ENCODE results near the gene LCTL. TPM values are rescaled to one million over a fixed set of nuclear protein-coding genes. Genes with fewer than 3 reads are reported as not detected.

The LCTL gene
- total RNA-seq, 6 donors from 2014 or later, result not detected

- ATAC-seq (ENCODE audit: low FRiP score in 2 of 2) (no peak), DNase-seq (no peak)
- Histone ChIP-seq H3K27me3 (no peaks in the 10 kb centered on the region), H3K4me1 (no peaks in the 10 kb centered on the region), H3K4me3 (no peak overlapping the region), H3K27ac (no peak overlapping the region), H3K36me3 (no peaks in the 10 kb centered on the region), H3K9me3 (no peaks in the 10 kb centered on the region)
- no peak for TF ChIP-seq CTCF (IDR thresholded peaks at IDR 0.05)
- no peak for TF ChIP-seq POLR2AphosphoS5 (IDR thresholded peaks at IDR 0.05)
- no peak for TF ChIP-seq EP300 (IDR thresholded peaks at IDR 0.05)
- TF ChIP-seq POLR2A (IDR thresholded peaks at IDR 0.05), result no peak
- WGBS, 2 donors, result 93 to 96% methylated on average over 6 of the region's 6 CpGs
Observed at GRCh38 chr15:66558271-66558670, 7.5 kb downstream of the LCTL start.

- Histone ChIP-seq H3K4me1 (no peaks in the 10 kb centered on the region), H3K36me3 (no peaks in the 10 kb centered on the region), H3K4me3 (no peak overlapping the region), H3K27ac (no peak overlapping the region), H3K27me3 (no peaks in the 10 kb centered on the region), H3K9me3 (no peaks in the 10 kb centered on the region)
- DNase-seq (no peak), ATAC-seq (ENCODE audit: low FRiP score in 2 of 2) (no peak)
- no peak for TF ChIP-seq EP300 (IDR thresholded peaks at IDR 0.05)
- no peak for TF ChIP-seq POLR2A (IDR thresholded peaks at IDR 0.05)
- TF ChIP-seq POLR2AphosphoS5 (IDR thresholded peaks at IDR 0.05), result no peak
- no peak for TF ChIP-seq CTCF (IDR thresholded peaks at IDR 0.05)
Observed at GRCh38 chr15:66555685-66556084, 10.1 kb downstream of the LCTL start.

- H3K27me3 ChIP-seq, result no peaks in the 10 kb centered on the region
- TF ChIP-seq POLR2A (IDR thresholded peaks at IDR 0.05), result no peak
- no peak for TF ChIP-seq POLR2AphosphoS5 (IDR thresholded peaks at IDR 0.05)
- no peak for TF ChIP-seq EP300 (IDR thresholded peaks at IDR 0.05)
- no peak for TF ChIP-seq CTCF (IDR thresholded peaks at IDR 0.05)
- no peak overlapping the region for H3K4me3 ChIP-seq
- peaks cover 0 to 8% (median 1%) of the 10 kb centered on the region in 4 donors for H3K36me3 ChIP-seq
- WGBS, 2 donors, result 100% methylated on average over 1 of the region's 1 CpG
- no peaks in the 10 kb centered on the region for H3K4me1 ChIP-seq
- H3K27ac ChIP-seq, result no peak overlapping the region
- no peaks in the 10 kb centered on the region for H3K9me3 ChIP-seq
- ATAC-seq (ENCODE audit: low FRiP score in 2 of 2) (no peak), DNase-seq (no peak)
Observed at GRCh38 chr15:66545255-66545654, 20.5 kb downstream of the LCTL start.

GRCh38 chr15:66542896-66543295 lies 22.9 kb downstream of the LCTL start:
- H3K9me3 ChIP-seq, result no peaks in the 10 kb centered on the region
- 98 to 99% methylated on average over 4 of the region's 4 CpGs for WGBS, 2 donors
- H3K27me3 ChIP-seq, result no peaks in the 10 kb centered on the region
- H3K27ac ChIP-seq, result no peak overlapping the region
- peaks cover 0 to 15% (median 4%) of the 10 kb centered on the region in 4 donors for H3K36me3 ChIP-seq
- TF ChIP-seq POLR2A (IDR thresholded peaks at IDR 0.05), result no peak
- no peak for TF ChIP-seq CTCF (IDR thresholded peaks at IDR 0.05)
- no peak for TF ChIP-seq EP300 (IDR thresholded peaks at IDR 0.05)
- no peak for TF ChIP-seq POLR2AphosphoS5 (IDR thresholded peaks at IDR 0.05)
- no peaks in the 10 kb centered on the region for H3K4me1 ChIP-seq
- DNase-seq (no peak), ATAC-seq (ENCODE audit: low FRiP score in 2 of 2) (no peak)
- no peak overlapping the region for H3K4me3 ChIP-seq

GRCh38 chr15:66535056-66535455 lies 30.7 kb downstream of the LCTL start:
- no peaks in the 10 kb centered on the region for H3K4me1 ChIP-seq
- H3K9me3 ChIP-seq, result no peaks in the 10 kb centered on the region
- DNase-seq, result no peak
- WGBS, 2 donors, result 93 to 99% methylated on average over 9 of the region's 9 CpGs
- no peaks in the 10 kb centered on the region for H3K27me3 ChIP-seq
- no peak for ATAC-seq (ENCODE audit: low FRiP score in 2 of 2)
- peaks cover 0 to 9% (median 2%) of the 10 kb centered on the region in 4 donors for H3K36me3 ChIP-seq
- no peak overlapping the region for H3K4me3 ChIP-seq
- TF ChIP-seq POLR2A (IDR thresholded peaks at IDR 0.05) (no peak), POLR2AphosphoS5 (IDR thresholded peaks at IDR 0.05) (no peak), EP300 (IDR thresholded peaks at IDR 0.05) (no peak), CTCF (IDR thresholded peaks at IDR 0.05) (no peak)
- no peak overlapping the region for H3K27ac ChIP-seq
